AG08396 (cell line): Measurements from ENCODE around the gene PLK4.
"Not testable (repeated sequence)": the region's sequence is repeated elsewhere in the genome, so short reads cannot be mapped to it uniquely, and the experiment has no call there.

ENCODE experiments used
- DNase-seq: peaks from one replicate; pipeline ENCODE4 v3.0.0; 2012; ENCODE audit warnings: low spot score, mixed read lengths

The PLK4 gene

GRCh38 chr4:127880763-127881562 lies at the start of gene PLK4:
Gene PLK4, plus strand, starts transcription at chr4:127880893. Its CDS starts 242 bp downstream, at chr4:127881135.
- DNase-seq: peak; percentile 96

GRCh38 chr4:127832585-127832984 lies 48.1 kb upstream of the PLK4 start:
- no peak for DNase-seq

GRCh38 chr4:127843704-127844600 lies 36.7 kb upstream of the PLK4 start:
- no peak for DNase-seq

GRCh38 chr4:127844601-127845116 lies 36.0 kb upstream of the PLK4 start:
- no peak for DNase-seq

- DNase-seq: no peak
Observed at GRCh38 chr4:127846061-127846460, 34.6 kb upstream of the PLK4 start.

GRCh38 chr4:127846765-127847164 lies 33.9 kb upstream of the PLK4 start:
- no peak for DNase-seq

- no peak for DNase-seq
Observed at GRCh38 chr4:127849505-127850234, 31.0 kb upstream of the PLK4 start.

- DNase-seq: no peak
Observed at GRCh38 chr4:127852661-127853060, 28.0 kb upstream of the PLK4 start.

GRCh38 chr4:127856196-127856812 lies 24.4 kb upstream of the PLK4 start:
- no peak for DNase-seq

GRCh38 chr4:127856813-127857447 lies 23.8 kb upstream of the PLK4 start:
- peak; percentile 70 for DNase-seq

- DNase-seq: no peak
Observed at GRCh38 chr4:127857641-127858040, 23.1 kb upstream of the PLK4 start.

GRCh38 chr4:127868196-127868595 lies 12.5 kb upstream of the PLK4 start:
- no peak for DNase-seq

- no peak for DNase-seq
Observed at GRCh38 chr4:127870281-127870680, 10.4 kb upstream of the PLK4 start.

GRCh38 chr4:127870688-127871087 lies 10.0 kb upstream of the PLK4 start:
- peak; percentile 48 for DNase-seq

- DNase-seq: no peak
Observed at GRCh38 chr4:127875791-127876190, 4.9 kb upstream of the PLK4 start.

GRCh38 chr4:127881563-127881864 lies 821 bp downstream of the PLK4 start:
- no peak for DNase-seq

GRCh38 chr4:127888559-127888958 lies 7.9 kb downstream of the PLK4 start:
- DNase-seq: no peak

- no peak for DNase-seq
Observed at GRCh38 chr4:127889903-127890302, 9.2 kb downstream of the PLK4 start.

GRCh38 chr4:127896069-127896468 lies 15.4 kb downstream of the PLK4 start:
- no peak for DNase-seq

GRCh38 chr4:127896528-127896927 lies 15.8 kb downstream of the PLK4 start:
- DNase-seq: no peak

- not testable (repeated sequence) for DNase-seq
Observed at GRCh38 chr4:127899682-127900081, 19.0 kb downstream of the PLK4 start.
